Measurements from ENCODE around the gene SFMBT1. TPM values are rescaled to one million over a fixed set of nuclear protein-coding genes. Genes with fewer than 3 reads are reported as not detected.

Gene SFMBT1
- total and polyA plus RNA-seq, 2 donors (not counting 1 experiment from before 2014, with no cell fraction given): 3.7 to 5.6 TPM

DNA sequence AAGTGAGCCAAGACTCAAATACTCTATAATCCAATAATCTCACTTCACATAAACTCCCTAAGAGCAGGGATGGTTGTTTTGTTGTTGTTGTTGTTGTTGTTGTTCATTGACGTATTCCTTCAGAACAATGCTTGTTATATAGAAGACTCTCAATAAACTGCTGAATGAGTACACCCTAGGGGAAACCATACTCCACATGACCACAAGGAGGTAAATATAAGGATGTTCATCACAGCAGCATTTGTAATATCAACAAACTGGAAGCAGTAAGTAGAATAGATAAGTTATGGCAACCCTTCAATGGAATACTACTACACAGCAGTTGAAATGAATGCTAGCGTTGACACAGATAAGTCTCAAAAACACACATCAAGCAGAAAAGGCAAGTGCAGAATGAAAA lies 86.1 kb downstream of the SFMBT1 start:
- Histone ChIP-seq H3K4me1 (ENCODE audit: control insufficient read depth, extremely low read depth, insufficient read depth, low read length) (no peaks in the 10 kb centered on the region), H3K9me3 (ENCODE audit: control insufficient read depth, insufficient read depth, low read depth, low read length) (no peaks in the 10 kb centered on the region), H3K4me3 (replicated peaks in 1 of 4; ENCODE audit: control extremely low read depth in 1 of 4, insufficient read depth in 1 of 4, low read depth in 3 of 4, low read length in 4 of 4) (no peak overlapping the region), H3K36me3 (ENCODE audit: control insufficient read depth, insufficient read depth, low read length) (no peaks in the 10 kb centered on the region), H4K20me1 (ENCODE audit: control insufficient read depth, extremely low read depth, insufficient read depth, low read length) (no peaks in the 10 kb centered on the region), H3K27ac (ENCODE audit: insufficient read depth, low read length) (no peak overlapping the region), H3K79me2 (ENCODE audit: control insufficient read depth, insufficient read depth, low read length) (no peaks in the 10 kb centered on the region), H3K4me2 (ENCODE audit: extremely low read depth, insufficient read depth, low read length) (no peak overlapping the region), H2AFZ (ENCODE audit: low read length) (no peak overlapping the region), H3K9ac (ENCODE audit: insufficient read depth, low read length) (no peak overlapping the region), H3K27me3 (ENCODE audit: control insufficient read depth, insufficient read depth, low read length) (no peaks in the 10 kb centered on the region)
- no peak for TF ChIP-seq EZH2 (IDR thresholded peaks at IDR 0.05; ENCODE audit: low read length, missing control alignments)
- TF ChIP-seq, protein P1, sequence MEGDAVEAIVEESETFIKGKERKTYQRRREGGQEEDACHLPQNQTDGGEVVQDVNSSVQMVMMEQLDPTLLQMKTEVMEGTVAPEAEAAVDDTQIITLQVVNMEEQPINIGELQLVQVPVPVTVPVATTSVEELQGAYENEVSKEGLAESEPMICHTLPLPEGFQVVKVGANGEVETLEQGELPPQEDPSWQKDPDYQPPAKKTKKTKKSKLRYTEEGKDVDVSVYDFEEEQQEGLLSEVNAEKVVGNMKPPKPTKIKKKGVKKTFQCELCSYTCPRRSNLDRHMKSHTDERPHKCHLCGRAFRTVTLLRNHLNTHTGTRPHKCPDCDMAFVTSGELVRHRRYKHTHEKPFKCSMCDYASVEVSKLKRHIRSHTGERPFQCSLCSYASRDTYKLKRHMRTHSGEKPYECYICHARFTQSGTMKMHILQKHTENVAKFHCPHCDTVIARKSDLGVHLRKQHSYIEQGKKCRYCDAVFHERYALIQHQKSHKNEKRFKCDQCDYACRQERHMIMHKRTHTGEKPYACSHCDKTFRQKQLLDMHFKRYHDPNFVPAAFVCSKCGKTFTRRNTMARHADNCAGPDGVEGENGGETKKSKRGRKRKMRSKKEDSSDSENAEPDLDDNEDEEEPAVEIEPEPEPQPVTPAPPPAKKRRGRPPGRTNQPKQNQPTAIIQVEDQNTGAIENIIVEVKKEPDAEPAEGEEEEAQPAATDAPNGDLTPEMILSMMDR (conservative IDR thresholded peaks at IDR 0.05 in 1 of 2, IDR thresholded peaks at IDR 0.05 in 1 of 2; ENCODE audit: low read depth in 1 of 2, low read length in 2 of 2): no peak
- no peak for DNase-seq (ENCODE audit: low read depth in 2 of 2)

DNA sequence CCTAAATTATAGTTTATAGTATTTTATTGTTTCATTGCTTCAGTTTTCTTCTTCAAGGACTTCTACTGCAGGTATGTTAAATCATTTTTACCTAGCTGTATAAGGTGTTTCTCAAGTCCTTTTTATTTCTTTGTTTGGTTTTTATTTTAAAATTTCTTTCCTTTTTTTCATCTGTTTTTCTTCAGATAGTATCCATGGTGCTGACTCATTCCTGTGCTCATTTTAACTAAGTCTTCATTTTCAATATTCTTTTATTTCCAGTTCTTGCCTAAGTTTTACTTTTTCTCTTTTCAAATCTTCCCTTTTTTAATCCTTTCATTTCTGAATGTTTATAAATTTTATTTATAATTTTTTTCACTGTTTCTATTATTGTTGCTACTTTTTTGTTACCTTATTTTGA lies 106.3 kb downstream of the SFMBT1 start:
- Histone ChIP-seq H3K79me2 (ENCODE audit: control insufficient read depth, insufficient read depth, low read length) (no peaks in the 10 kb centered on the region), H3K27me3 (ENCODE audit: control insufficient read depth, insufficient read depth, low read length) (no peaks in the 10 kb centered on the region), H2AFZ (ENCODE audit: low read length) (no peak overlapping the region), H3K27ac (ENCODE audit: insufficient read depth, low read length) (no peak overlapping the region), H3K9me3 (ENCODE audit: control insufficient read depth, insufficient read depth, low read depth, low read length) (no peaks in the 10 kb centered on the region), H4K20me1 (ENCODE audit: control insufficient read depth, extremely low read depth, insufficient read depth, low read length) (no peaks in the 10 kb centered on the region), H3K9ac (ENCODE audit: insufficient read depth, low read length) (no peak overlapping the region), H3K36me3 (ENCODE audit: control insufficient read depth, insufficient read depth, low read length) (no peaks in the 10 kb centered on the region), H3K4me3 (replicated peaks in 1 of 4; ENCODE audit: control extremely low read depth in 1 of 4, insufficient read depth in 1 of 4, low read depth in 3 of 4, low read length in 4 of 4) (no peak overlapping the region), H3K4me2 (ENCODE audit: extremely low read depth, insufficient read depth, low read length) (no peak overlapping the region), H3K4me1 (ENCODE audit: control insufficient read depth, extremely low read depth, insufficient read depth, low read length) (no peaks in the 10 kb centered on the region)
- TF ChIP-seq, protein P1 (conservative IDR thresholded peaks at IDR 0.05 in 1 of 2, IDR thresholded peaks at IDR 0.05 in 1 of 2; ENCODE audit: low read depth in 1 of 2, low read length in 2 of 2): no peak
- no peak for TF ChIP-seq EZH2 (IDR thresholded peaks at IDR 0.05; ENCODE audit: low read length, missing control alignments)
- no peak for DNase-seq (ENCODE audit: low read depth in 2 of 2)

DNA sequence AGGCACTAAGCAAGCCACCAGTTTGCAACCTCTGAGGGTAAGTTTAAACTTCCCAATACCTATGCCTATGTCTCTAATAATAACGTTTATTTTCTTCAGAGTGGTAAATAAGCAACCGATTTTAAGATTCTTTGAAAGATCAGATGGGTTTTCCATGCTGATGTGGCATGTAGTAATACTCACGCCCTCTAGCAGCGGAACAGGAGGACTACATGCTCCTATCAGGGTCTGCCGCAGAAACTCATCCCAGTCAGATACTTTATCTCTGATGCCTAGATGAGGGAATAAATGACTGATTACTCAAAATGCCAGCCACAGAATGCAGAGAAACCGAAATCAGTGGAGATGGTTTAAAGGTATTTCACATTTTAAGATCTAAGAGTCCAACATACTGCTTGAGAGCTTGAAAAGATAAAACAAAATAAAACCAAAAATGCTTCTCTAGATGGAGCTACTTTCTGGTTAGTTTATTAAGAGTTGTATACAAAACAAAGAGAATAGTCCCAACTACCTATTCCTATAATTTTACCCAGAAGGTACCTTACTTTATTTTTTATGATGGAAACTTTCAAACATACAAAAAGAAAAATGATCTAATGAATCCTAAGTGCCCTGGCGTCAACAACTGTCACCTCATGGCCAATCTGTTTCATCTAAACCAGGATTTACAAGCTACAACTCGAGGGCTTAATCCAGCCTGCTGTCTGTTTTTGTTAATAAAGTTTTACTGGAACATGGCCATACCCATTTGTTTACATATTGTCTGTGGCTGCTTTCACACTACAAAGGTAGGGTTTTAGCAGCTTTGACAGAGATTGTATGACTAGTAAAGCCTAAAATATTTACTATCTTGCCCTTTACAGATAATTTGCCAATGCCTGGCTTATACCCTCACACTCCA lies 111.0 kb downstream of the SFMBT1 start:
- Histone ChIP-seq H3K36me3 (ENCODE audit: control insufficient read depth, insufficient read depth, low read length) (no peaks in the 10 kb centered on the region), H3K9me3 (ENCODE audit: control insufficient read depth, insufficient read depth, low read depth, low read length) (no peaks in the 10 kb centered on the region), H3K27me3 (ENCODE audit: control insufficient read depth, insufficient read depth, low read length) (no peaks in the 10 kb centered on the region), H3K4me2 (ENCODE audit: extremely low read depth, insufficient read depth, low read length) (no peak overlapping the region), H4K20me1 (ENCODE audit: control insufficient read depth, extremely low read depth, insufficient read depth, low read length) (no peaks in the 10 kb centered on the region), H2AFZ (ENCODE audit: low read length) (peak overlapping the region; percentile 48), H3K9ac (ENCODE audit: insufficient read depth, low read length) (no peak overlapping the region), H3K27ac (ENCODE audit: insufficient read depth, low read length) (no peak overlapping the region), H3K4me3 (replicated peaks in 1 of 4; ENCODE audit: control extremely low read depth in 1 of 4, insufficient read depth in 1 of 4, low read depth in 3 of 4, low read length in 4 of 4) (no peak overlapping the region), H3K4me1 (ENCODE audit: control insufficient read depth, extremely low read depth, insufficient read depth, low read length) (no peaks in the 10 kb centered on the region), H3K79me2 (ENCODE audit: control insufficient read depth, insufficient read depth, low read length) (no peaks in the 10 kb centered on the region)
- no peak for TF ChIP-seq EZH2 (IDR thresholded peaks at IDR 0.05; ENCODE audit: low read length, missing control alignments)
- TF ChIP-seq, protein P1 (conservative IDR thresholded peaks at IDR 0.05 in 1 of 2, IDR thresholded peaks at IDR 0.05 in 1 of 2; ENCODE audit: low read depth in 1 of 2, low read length in 2 of 2): peak; percentile 85 to 94
- DNase-seq (ENCODE audit: low read depth in 2 of 2): peak; percentile 53 to 67
